SK-N-SH treated with all-trans-retinoic acid at 6 μM for 48 hours (cell line): ENCODE results near the gene ISYNA1.

Experiments
- ATAC-seq: fragments of 200-7000 bp; cut with Tn5 transposase; 3 replicates; pipeline ENCODE4 v1.9.1; 2020; ENCODE audit warnings: mild to moderate bottlenecking, moderate library complexity
- ARNTL ChIP-seq: fragments of 450-650 bp; formaldehyde crosslinking; IDR thresholded peaks from 2 replicates; pipeline ENCODE4 v1.5.0; 2020; ENCODE audit warnings: low read depth, mild to moderate bottlenecking, moderate library complexity, borderline replicate concordance
- BACH2 ChIP-seq: fragments of 250-450 bp; sonication (Bioruptor Pico); IDR thresholded peaks from 2 replicates; pipeline ENCODE4 v1.9.0; 2021; ENCODE audit warnings: mild to moderate bottlenecking, borderline replicate concordance
- CSDC2 ChIP-seq: fragments of 250-450 bp; sonication (Bioruptor Pico); IDR thresholded peaks from 2 replicates; pipeline ENCODE4 v1.5.0; 2020; ENCODE audit warnings: mild to moderate bottlenecking, moderate library complexity
- ESRRG ChIP-seq: fragments of 250-450 bp; sonication (Bioruptor Pico); IDR thresholded peaks from 2 replicates; pipeline ENCODE4 v1.6.1; 2021; ENCODE audit warnings: mild to moderate bottlenecking
- GLIS3 ChIP-seq: fragments of 250-450 bp; sonication (Bioruptor Pico); IDR thresholded peaks from 2 replicates; pipeline ENCODE4 v1.5.0; 2020; ENCODE audit warnings: mild to moderate bottlenecking, moderate library complexity
- ISL1 ChIP-seq: fragments of 250-450 bp; sonication (Bioruptor Pico); IDR thresholded peaks from 2 replicates; pipeline ENCODE4 v2.1.2; 2022; ENCODE audit warnings: mild to moderate bottlenecking, moderate library complexity
- OSR1 ChIP-seq: fragments of 250-450 bp; sonication (Bioruptor Pico); IDR thresholded peaks from 2 replicates; pipeline ENCODE4 v1.8.0; 2022; ENCODE audit warnings: moderate library complexity, mild to moderate bottlenecking, inconsistent platforms
- PPARA ChIP-seq: fragments of 250-450 bp; sonication (Bioruptor Pico); IDR thresholded peaks from 2 replicates; pipeline ENCODE4 v1.5.0; 2020; ENCODE audit warnings: mild to moderate bottlenecking, borderline replicate concordance
- SNAI2 ChIP-seq: fragments of 250-450 bp; sonication (Bioruptor Pico); IDR thresholded peaks from 2 replicates; pipeline ENCODE4 v1.5.0; 2020; ENCODE audit warnings: mild to moderate bottlenecking, moderate library complexity
- TCF4 ChIP-seq: fragments of 250-450 bp; sonication (Bioruptor Pico); IDR thresholded peaks from 2 replicates; pipeline ENCODE4 v1.8.0; 2021; ENCODE audit warnings: mild to moderate bottlenecking, moderate library complexity, borderline replicate concordance
- TOX ChIP-seq: fragments of 250-450 bp; sonication (Bioruptor Pico); IDR thresholded peaks from 2 replicates; pipeline ENCODE4 v1.8.0; 2021; ENCODE audit warnings: mild to moderate bottlenecking, moderate library complexity, borderline replicate concordance
- ZC3H10 ChIP-seq: fragments of 250-450 bp; sonication (Bioruptor Pico); IDR thresholded peaks from 2 replicates; pipeline ENCODE4 v1.5.1; 2021; ENCODE audit warnings: mild to moderate bottlenecking, moderate library complexity
- ZFP30 ChIP-seq: fragments of 450-650 bp; formaldehyde crosslinking; IDR thresholded peaks from 2 replicates; pipeline ENCODE4 v1.5.0; 2022; ENCODE audit warnings: mild to moderate bottlenecking, moderate library complexity
- ZNF565 ChIP-seq: fragments of 450-650 bp; formaldehyde crosslinking; conservative IDR thresholded peaks from 2 replicates; pipeline ENCODE4 v1.5.0; 2020; ENCODE audit warnings: low read depth, mild to moderate bottlenecking, moderate library complexity
- ZNF70 ChIP-seq: fragments of 450-650 bp; formaldehyde crosslinking; IDR thresholded peaks from 2 replicates; pipeline ENCODE4 v1.5.0; 2020; ENCODE audit warnings: mild to moderate bottlenecking, moderate library complexity
- TF ChIP-seq, protein P1 (sequence below): fragments of 250-450 bp; sonication (Bioruptor Pico); IDR thresholded peaks from 2 replicates; pipeline ENCODE4 v1.5.0; 2020; ENCODE audit warnings: mild to moderate bottlenecking, moderate library complexity
- TF ChIP-seq, protein P2 (sequence below): fragments of 250-450 bp; sonication (Bioruptor Pico); IDR thresholded peaks from 2 replicates; pipeline ENCODE4 v1.5.1; 2021; ENCODE audit warnings: mild to moderate bottlenecking, moderate library complexity
- TF ChIP-seq, protein P3 (sequence below): fragments of 250-450 bp; sonication (Bioruptor Pico); IDR thresholded peaks from 2 replicates; pipeline ENCODE4 v1.5.1; 2020; ENCODE audit warnings: low read depth, mild to moderate bottlenecking, moderate library complexity
- TF ChIP-seq, protein P4 (sequence below): fragments of 250-450 bp; sonication (Bioruptor Pico); IDR thresholded peaks from 2 replicates; pipeline ENCODE4 v1.8.0; 2020; ENCODE audit warnings: mild to moderate bottlenecking, moderate library complexity, borderline replicate concordance

The ISYNA1 gene

DNA sequence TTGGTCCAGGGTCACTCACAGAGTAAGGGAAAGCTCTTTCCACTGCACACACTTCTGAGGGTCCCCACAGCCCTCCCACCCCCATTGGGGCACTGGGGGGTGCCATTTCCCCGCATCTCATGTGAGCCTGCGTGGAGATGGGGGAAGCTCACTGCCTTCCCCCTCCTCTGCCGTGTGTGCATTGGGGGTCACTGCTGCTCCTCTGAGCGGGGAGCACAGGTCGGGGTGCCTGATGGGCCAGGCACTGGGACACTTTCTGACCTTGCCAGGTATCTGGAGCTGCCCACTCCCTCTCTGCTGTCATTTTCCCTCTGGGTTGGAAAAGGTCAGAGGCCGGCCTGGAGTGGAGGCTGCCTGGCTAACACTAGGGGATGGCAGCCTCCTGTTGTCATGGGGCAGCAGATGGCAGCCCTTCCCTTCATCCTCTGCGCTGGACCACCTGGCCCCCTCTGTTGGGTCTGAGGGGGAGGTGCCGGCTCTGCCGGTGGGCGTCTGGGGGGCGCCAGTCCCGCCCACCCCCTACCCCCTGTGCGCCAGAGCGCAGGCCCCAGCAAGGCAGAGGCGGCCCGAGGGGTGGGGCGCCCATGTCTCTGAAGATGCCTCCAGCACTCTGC is 9.7 kb downstream of the ISYNA1 start (continued):
- TF ChIP-seq, protein P1, sequence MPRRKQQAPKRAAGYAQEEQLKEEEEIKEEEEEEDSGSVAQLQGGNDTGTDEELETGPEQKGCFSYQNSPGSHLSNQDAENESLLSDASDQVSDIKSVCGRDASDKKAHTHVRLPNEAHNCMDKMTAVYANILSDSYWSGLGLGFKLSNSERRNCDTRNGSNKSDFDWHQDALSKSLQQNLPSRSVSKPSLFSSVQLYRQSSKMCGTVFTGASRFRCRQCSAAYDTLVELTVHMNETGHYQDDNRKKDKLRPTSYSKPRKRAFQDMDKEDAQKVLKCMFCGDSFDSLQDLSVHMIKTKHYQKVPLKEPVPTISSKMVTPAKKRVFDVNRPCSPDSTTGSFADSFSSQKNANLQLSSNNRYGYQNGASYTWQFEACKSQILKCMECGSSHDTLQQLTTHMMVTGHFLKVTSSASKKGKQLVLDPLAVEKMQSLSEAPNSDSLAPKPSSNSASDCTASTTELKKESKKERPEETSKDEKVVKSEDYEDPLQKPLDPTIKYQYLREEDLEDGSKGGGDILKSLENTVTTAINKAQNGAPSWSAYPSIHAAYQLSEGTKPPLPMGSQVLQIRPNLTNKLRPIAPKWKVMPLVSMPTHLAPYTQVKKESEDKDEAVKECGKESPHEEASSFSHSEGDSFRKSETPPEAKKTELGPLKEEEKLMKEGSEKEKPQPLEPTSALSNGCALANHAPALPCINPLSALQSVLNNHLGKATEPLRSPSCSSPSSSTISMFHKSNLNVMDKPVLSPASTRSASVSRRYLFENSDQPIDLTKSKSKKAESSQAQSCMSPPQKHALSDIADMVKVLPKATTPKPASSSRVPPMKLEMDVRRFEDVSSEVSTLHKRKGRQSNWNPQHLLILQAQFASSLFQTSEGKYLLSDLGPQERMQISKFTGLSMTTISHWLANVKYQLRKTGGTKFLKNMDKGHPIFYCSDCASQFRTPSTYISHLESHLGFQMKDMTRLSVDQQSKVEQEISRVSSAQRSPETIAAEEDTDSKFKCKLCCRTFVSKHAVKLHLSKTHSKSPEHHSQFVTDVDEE (CRISPR knock-in tag): no peak

DNA sequence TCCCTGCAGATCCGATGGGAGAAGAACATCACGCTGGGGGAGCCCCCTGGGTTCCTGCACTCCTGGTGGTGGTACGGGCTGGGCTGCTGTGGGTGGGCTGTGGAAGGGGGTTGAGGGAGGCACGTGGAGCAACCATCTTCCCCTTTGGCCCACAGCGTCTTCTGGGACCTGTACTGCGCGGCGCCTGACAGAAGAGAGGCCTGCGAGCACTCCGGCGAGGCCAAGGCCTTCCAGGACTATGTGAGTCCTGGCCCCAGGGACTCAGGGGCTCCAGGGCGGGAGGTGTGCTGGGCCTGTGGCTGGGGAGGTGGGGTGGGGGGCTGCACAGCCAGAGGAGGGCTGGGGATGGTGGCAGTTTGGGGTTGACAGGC is 10.2 kb downstream of the ISYNA1 start:
- no peak for TF ChIP-seq TOX
- TF ChIP-seq ARNTL (CRISPR knock-in tag): no peak
- no peak for TF ChIP-seq ZNF70 (CRISPR knock-in tag)
- TF ChIP-seq CSDC2 (CRISPR knock-in tag): no peak
- no peak for TF ChIP-seq ZC3H10
- no peak for ATAC-seq

DNA sequence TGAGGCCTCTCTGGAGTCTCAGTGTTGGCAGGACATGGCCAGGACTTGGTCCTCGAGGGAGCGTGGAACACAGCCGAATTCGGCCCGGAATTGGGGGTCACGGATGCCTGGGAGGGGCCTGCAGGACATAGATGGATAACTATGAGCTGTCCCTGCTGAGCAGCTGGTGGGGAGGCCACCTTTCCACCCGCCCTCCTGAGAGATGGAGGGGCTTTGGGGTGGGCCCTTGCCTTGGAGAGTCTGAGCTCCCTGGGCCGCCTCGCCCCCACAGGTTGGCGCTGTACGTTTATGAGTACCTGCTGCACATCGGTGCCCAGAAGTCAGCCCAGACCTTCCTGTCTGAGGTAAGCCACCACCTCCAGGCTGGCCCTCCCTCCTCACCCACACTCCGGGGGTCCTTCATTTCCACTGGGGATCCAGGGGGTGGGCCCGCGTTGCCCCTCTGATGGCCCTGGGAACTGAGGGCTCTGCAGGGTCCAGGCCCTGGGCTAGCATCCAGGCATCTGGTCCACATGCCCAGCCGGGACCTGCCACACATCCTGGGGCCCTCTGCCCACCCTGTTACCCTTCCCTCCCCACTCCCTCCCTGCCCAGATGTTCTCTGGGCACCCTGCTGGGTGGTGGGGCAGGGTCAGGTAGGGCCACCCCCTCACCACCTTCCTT is 10.7 kb downstream of the ISYNA1 start:
- TF ChIP-seq TCF4 (CRISPR knock-in tag) (no peak), ZFP30 (no peak), ZNF565 (CRISPR knock-in tag) (no peak), PPARA (CRISPR knock-in tag) (no peak), ZNF70 (CRISPR knock-in tag) (no peak), SNAI2 (CRISPR knock-in tag) (no peak), OSR1 (CRISPR knock-in tag) (no peak), GLIS3 (CRISPR knock-in tag) (no peak), ISL1 (no peak), ESRRG (no peak), CSDC2 (CRISPR knock-in tag) (no peak), BACH2 (CRISPR knock-in tag) (no peak), ARNTL (CRISPR knock-in tag) (no peak)
- TF ChIP-seq, protein P2, sequence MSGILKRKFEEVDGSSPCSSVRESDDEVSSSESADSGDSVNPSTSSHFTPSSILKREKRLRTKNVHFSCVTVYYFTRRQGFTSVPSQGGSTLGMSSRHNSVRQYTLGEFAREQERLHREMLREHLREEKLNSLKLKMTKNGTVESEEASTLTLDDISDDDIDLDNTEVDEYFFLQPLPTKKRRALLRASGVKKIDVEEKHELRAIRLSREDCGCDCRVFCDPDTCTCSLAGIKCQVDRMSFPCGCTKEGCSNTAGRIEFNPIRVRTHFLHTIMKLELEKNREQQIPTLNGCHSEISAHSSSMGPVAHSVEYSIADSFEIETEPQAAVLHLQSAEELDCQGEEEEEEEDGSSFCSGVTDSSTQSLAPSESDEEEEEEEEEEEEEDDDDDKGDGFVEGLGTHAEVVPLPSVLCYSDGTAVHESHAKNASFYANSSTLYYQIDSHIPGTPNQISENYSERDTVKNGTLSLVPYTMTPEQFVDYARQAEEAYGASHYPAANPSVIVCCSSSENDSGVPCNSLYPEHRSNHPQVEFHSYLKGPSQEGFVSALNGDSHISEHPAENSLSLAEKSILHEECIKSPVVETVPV (CRISPR knock-in tag): no peak
- TF ChIP-seq, protein P1 (CRISPR knock-in tag): no peak
- TF ChIP-seq, protein P3, sequence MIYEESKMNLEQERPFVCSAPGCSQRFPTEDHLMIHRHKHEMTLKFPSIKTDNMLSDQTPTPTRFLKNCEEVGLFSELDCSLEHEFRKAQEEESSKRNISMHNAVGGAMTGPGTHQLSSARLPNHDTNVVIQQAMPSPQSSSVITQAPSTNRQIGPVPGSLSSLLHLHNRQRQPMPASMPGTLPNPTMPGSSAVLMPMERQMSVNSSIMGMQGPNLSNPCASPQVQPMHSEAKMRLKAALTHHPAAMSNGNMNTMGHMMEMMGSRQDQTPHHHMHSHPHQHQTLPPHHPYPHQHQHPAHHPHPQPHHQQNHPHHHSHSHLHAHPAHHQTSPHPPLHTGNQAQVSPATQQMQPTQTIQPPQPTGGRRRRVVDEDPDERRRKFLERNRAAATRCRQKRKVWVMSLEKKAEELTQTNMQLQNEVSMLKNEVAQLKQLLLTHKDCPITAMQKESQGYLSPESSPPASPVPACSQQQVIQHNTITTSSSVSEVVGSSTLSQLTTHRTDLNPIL: no peak
- TF ChIP-seq, protein P4, sequence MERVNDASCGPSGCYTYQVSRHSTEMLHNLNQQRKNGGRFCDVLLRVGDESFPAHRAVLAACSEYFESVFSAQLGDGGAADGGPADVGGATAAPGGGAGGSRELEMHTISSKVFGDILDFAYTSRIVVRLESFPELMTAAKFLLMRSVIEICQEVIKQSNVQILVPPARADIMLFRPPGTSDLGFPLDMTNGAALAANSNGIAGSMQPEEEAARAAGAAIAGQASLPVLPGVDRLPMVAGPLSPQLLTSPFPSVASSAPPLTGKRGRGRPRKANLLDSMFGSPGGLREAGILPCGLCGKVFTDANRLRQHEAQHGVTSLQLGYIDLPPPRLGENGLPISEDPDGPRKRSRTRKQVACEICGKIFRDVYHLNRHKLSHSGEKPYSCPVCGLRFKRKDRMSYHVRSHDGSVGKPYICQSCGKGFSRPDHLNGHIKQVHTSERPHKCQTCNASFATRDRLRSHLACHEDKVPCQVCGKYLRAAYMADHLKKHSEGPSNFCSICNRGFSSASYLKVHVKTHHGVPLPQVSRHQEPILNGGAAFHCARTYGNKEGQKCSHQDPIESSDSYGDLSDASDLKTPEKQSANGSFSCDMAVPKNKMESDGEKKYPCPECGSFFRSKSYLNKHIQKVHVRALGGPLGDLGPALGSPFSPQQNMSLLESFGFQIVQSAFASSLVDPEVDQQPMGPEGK: no peak
- ATAC-seq: no peak
